GM13976 (cell line): ENCODE results near the gene ACTN2.
"Not testable (repeated sequence)": the region's sequence is repeated elsewhere in the genome, so short reads cannot be mapped to it uniquely, and the experiment has no call there.

Source experiments
- DNase-seq: peaks from one replicate; pipeline ENCODE4 v3.0.0; 2012; ENCODE audit warnings: low spot score
- in situ Hi-C: fragments of 300-500 bp; cut with MboI; formaldehyde crosslinking; loops from one replicate; pipeline ENCODE4 v1.12.0; 2022; ENCODE audit warnings: low sequenced_read_pairs, mixed read lengths, inconsistent platforms; ENCODE audit not compliant: unreplicated experiment
- TF ChIP-seq, protein P1 (sequence below): IDR thresholded peaks from 2 replicates; pipeline ENCODE4 v1.5.1; 2012; ENCODE audit warnings: borderline replicate concordance, mild to moderate bottlenecking; ENCODE audit not compliant: insufficient read depth; ENCODE audit errors: extremely low read depth, missing control alignments, control extremely low read depth

Gene ACTN2

GRCh38 chr1:236654957-236655356, 31.3 kb upstream of the ACTN2 start:
- DNase-seq, result no peak
- in situ Hi-C loops, result no loop called here
- TF ChIP-seq, protein P1, sequence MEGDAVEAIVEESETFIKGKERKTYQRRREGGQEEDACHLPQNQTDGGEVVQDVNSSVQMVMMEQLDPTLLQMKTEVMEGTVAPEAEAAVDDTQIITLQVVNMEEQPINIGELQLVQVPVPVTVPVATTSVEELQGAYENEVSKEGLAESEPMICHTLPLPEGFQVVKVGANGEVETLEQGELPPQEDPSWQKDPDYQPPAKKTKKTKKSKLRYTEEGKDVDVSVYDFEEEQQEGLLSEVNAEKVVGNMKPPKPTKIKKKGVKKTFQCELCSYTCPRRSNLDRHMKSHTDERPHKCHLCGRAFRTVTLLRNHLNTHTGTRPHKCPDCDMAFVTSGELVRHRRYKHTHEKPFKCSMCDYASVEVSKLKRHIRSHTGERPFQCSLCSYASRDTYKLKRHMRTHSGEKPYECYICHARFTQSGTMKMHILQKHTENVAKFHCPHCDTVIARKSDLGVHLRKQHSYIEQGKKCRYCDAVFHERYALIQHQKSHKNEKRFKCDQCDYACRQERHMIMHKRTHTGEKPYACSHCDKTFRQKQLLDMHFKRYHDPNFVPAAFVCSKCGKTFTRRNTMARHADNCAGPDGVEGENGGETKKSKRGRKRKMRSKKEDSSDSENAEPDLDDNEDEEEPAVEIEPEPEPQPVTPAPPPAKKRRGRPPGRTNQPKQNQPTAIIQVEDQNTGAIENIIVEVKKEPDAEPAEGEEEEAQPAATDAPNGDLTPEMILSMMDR, result no peak

- in situ Hi-C loops, result no loop called here
- TF ChIP-seq, protein P1, result no peak
- no peak for DNase-seq
Observed at GRCh38 chr1:236657398-236657797, 28.9 kb upstream of the ACTN2 start.

GRCh38 chr1:236659792-236660587, 26.3 kb upstream of the ACTN2 start:
- TF ChIP-seq, protein P1, result no peak
- no peak for DNase-seq
- in situ Hi-C loops, result no loop called here

- in situ Hi-C loops, result no loop called here
- DNase-seq, result no peak
- TF ChIP-seq, protein P1, result no peak
Observed at GRCh38 chr1:236663934-236664333, 22.4 kb upstream of the ACTN2 start.

DNA sequence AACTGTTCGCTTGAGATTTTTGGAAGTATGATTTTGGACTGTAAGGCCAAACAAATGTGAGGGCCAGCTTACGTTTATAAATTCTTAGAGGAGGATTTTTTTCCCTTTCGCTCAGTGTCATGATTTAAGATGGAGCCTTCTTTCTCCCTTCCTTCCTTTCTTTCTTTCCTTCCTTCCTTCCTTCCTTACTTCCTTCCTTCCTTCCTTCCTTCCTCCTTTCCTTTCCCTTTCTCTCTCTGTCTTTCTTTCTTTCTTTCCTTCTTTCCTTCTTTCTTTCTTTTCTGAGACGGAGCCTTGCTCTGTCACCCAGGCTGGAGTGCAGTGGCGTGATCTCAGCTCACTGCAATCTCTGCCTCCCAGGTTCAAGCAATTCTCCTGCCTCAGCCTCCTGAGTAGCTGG, 17.4 kb upstream of the ACTN2 start:
- DNase-seq, in situ Hi-C loops: not testable (repeated sequence)

DNA sequence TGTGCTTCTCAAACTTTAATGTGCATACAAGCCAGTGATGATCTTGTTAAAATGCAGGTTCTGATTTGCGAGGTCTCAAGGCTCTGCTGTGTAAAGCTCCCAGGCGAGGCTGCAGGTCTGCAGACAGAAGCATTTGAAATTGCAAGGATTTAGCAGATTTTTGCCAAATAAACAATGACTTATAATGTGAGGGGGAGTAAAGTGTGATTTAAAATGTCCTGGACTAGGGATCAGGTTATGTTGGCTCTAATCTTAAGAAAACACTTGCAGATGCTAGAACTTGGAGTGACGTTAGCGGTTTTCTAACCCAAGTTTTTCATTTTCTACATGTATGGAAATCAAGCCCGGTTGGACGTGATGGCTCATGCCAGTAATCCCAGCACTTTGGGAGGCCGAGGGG, 16.2 kb upstream of the ACTN2 start:
- DNase-seq, result no peak
- TF ChIP-seq, protein P1, result no peak
- in situ Hi-C loops, result no loop called here

DNA sequence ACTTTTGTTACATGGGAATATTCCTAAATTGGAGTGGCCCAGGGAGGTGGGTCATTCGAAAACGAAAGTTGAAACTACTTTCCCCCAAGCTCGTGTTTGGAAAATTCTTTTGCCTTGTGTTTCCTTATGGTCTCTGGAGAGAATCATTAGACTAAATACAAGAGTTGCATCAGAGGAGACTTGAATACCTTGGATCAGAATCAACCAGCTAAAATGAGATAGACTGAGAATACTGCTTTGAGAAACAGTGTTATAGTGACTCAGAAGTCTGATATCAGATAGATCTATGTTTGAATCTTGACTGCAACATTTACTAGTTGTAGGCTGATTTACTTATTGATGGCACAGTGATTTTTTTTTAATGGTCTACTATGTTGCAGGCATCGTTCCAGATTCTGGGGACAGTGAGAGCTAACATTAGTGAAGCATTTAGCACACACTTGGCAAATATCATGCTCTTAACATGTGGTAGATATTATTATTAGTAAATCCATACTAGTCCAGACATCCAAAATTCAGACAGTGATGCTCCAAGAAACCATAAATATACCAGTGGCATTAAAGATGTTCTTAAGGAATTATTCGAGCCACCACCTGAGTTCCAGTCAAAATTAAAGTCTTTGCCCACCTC, 12.9 kb upstream of the ACTN2 start:
- TF ChIP-seq, protein P1, result no peak
- in situ Hi-C loops, result no loop called here
- no peak for DNase-seq
